Panc1 (cell line): ENCODE results near the gene CHMP1A. TPM values are rescaled to one million over a fixed set of nuclear protein-coding genes. Genes with fewer than 3 reads are reported as not detected.

Source experiments
- ATAC-seq: fragments of 200-7000 bp; cut with Tn5 transposase; 2 replicates; pipeline ENCODE4 v1.9.1; 2020; ENCODE audit warnings: mild to moderate bottlenecking, moderate library complexity
- BruUV-seq: library from RNA; stranded (reverse); fragments of 400-500 nt; replicated peaks from 2 replicates; lab custom pipeline; 2021; lab: Mats Ljungman, UMichigan
- CTCF ChIA-PET: fragments of 300-600 bp; sonication (Branson Sonifier 250); formaldehyde crosslinking; loops from one replicate; lab custom pipeline; 2022; ENCODE audit warnings: antibody characterized with exemption; lab: Charles Lee
- POLR2A ChIA-PET: fragments of 300-600 bp; sonication (Branson Sonifier 250); formaldehyde crosslinking; loops from one replicate; lab custom pipeline; 2022; ENCODE audit warnings: antibody characterized with exemption; lab: Charles Lee
- DNase-seq: peaks from one replicate; pipeline ENCODE4 v3.0.0-alpha.2; 2010; ENCODE audit warnings: low read depth, low spot score
- H3K27ac ChIP-seq: 2 replicates; pipeline ENCODE4 v1.5.1; 2011; ENCODE audit warnings: mild to moderate bottlenecking, low read length, inconsistent platforms
- H3K27me3 ChIP-seq: fragments of 200-500 bp; sonication (Bioruptor generic); 2 replicates; pipeline ENCODE4 v1.6.0; 2014; ENCODE audit warnings: low read length, inconsistent platforms; ENCODE audit not compliant: control insufficient read depth, insufficient read depth
- H3K36me3 ChIP-seq: fragments of 200-500 bp; sonication (Bioruptor generic); 2 replicates; pipeline ENCODE4 v1.5.1; 2014; ENCODE audit warnings: inconsistent platforms, mild to moderate bottlenecking, low read length, moderate library complexity; ENCODE audit not compliant: control insufficient read depth, insufficient read depth
- H3K4me1 ChIP-seq: 2 replicates; pipeline ENCODE4 v1.5.1; 2011; ENCODE audit warnings: inconsistent platforms, mild to moderate bottlenecking, low read length, moderate library complexity; ENCODE audit not compliant: control insufficient read depth, insufficient read depth
- H3K4me3 ChIP-seq, 2 experiments: 2 replicates each; pipeline ENCODE4 v1.5.1; 2011 to 2012; ENCODE audit warnings: low read depth in 2 of 2, low read length in 2 of 2, mild to moderate bottlenecking in 2 of 2, inconsistent platforms in 1 of 2, moderate library complexity in 1 of 2
- H3K9me3 ChIP-seq: fragments of 200-500 bp; sonication (Bioruptor generic); 2 replicates; pipeline ENCODE4 v1.5.1; 2014; ENCODE audit warnings: low read depth, mild to moderate bottlenecking, inconsistent platforms, low read length, moderate library complexity; ENCODE audit not compliant: control insufficient read depth, insufficient read depth
- POLR2AphosphoS5 ChIP-seq: IDR thresholded peaks from 2 replicates; pipeline ENCODE4 v1.6.1; 2012; ENCODE audit warnings: mild to moderate bottlenecking, low read depth, low read length, moderate library complexity
- SIN3A ChIP-seq: IDR thresholded peaks from 2 replicates; pipeline ENCODE4 v1.6.1; 2012; ENCODE audit warnings: low read depth, mild to moderate bottlenecking, low read length, moderate library complexity, borderline replicate concordance; ENCODE audit not compliant: insufficient read depth
- TCF7L2 ChIP-seq: IDR thresholded peaks from 2 replicates; pipeline ENCODE4 v1.6.1; 2011; ENCODE audit warnings: mild to moderate bottlenecking, low read depth, low read length, inconsistent platforms
- in situ Hi-C: cut with HindIII; loops from 2 replicates; pipeline ENCODE4 v1.10.0; 2016; ENCODE audit warnings: low sequenced_read_pairs, low pct_unique_long_range_greater_than_20kb
- intact Hi-C: fragments of 100-400 bp; cut with micrococcal nuclease; formaldehyde crosslinking; loops from one replicate; pipeline ENCODE4 v1.10.0; 2022; ENCODE audit not compliant: unreplicated experiment
- total RNA-seq: library from RNA; stranded (reverse); gene quantifications from one replicate; pipeline ENCODE4 v1.2.1, GENCODE V29; 2021; ENCODE audit not compliant: unreplicated experiment
- TF ChIP-seq, protein P1 (sequence below), 2 experiments: IDR thresholded peaks; 2 replicates each; pipeline ENCODE4 v1.6.1; 2011 to 2012; ENCODE audit warnings: low read depth in 2 of 2, control low read depth in 1 of 2, low read length in 1 of 2, mild to moderate bottlenecking in 1 of 2, moderate library complexity in 1 of 2; ENCODE audit not compliant: insufficient read depth in 1 of 2
- TF ChIP-seq, protein P2 (sequence below): fragments of 450-650 bp; IDR thresholded peaks from 2 replicates; pipeline ENCODE4 v1.5.1; 2017; ENCODE audit warnings: mild to moderate bottlenecking

CHMP1A gene
- total RNA-seq, 1 experiment from 2014 or later, result 98.0 TPM

- no peaks in the 10 kb centered on the region for H3K27me3 ChIP-seq
- in situ Hi-C loops, result no loop called here
- H3K27ac ChIP-seq, result no peak overlapping the region
- no peak for TF ChIP-seq POLR2AphosphoS5
- TF ChIP-seq, protein P1, sequence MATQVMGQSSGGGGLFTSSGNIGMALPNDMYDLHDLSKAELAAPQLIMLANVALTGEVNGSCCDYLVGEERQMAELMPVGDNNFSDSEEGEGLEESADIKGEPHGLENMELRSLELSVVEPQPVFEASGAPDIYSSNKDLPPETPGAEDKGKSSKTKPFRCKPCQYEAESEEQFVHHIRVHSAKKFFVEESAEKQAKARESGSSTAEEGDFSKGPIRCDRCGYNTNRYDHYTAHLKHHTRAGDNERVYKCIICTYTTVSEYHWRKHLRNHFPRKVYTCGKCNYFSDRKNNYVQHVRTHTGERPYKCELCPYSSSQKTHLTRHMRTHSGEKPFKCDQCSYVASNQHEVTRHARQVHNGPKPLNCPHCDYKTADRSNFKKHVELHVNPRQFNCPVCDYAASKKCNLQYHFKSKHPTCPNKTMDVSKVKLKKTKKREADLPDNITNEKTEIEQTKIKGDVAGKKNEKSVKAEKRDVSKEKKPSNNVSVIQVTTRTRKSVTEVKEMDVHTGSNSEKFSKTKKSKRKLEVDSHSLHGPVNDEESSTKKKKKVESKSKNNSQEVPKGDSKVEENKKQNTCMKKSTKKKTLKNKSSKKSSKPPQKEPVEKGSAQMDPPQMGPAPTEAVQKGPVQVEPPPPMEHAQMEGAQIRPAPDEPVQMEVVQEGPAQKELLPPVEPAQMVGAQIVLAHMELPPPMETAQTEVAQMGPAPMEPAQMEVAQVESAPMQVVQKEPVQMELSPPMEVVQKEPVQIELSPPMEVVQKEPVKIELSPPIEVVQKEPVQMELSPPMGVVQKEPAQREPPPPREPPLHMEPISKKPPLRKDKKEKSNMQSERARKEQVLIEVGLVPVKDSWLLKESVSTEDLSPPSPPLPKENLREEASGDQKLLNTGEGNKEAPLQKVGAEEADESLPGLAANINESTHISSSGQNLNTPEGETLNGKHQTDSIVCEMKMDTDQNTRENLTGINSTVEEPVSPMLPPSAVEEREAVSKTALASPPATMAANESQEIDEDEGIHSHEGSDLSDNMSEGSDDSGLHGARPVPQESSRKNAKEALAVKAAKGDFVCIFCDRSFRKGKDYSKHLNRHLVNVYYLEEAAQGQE (IDR thresholded peaks at IDR 0.05; ENCODE audit: insufficient read depth in 1 of 2, low read depth in 2 of 2, low read length in 1 of 2), result no peak
- TF ChIP-seq, protein P2, sequence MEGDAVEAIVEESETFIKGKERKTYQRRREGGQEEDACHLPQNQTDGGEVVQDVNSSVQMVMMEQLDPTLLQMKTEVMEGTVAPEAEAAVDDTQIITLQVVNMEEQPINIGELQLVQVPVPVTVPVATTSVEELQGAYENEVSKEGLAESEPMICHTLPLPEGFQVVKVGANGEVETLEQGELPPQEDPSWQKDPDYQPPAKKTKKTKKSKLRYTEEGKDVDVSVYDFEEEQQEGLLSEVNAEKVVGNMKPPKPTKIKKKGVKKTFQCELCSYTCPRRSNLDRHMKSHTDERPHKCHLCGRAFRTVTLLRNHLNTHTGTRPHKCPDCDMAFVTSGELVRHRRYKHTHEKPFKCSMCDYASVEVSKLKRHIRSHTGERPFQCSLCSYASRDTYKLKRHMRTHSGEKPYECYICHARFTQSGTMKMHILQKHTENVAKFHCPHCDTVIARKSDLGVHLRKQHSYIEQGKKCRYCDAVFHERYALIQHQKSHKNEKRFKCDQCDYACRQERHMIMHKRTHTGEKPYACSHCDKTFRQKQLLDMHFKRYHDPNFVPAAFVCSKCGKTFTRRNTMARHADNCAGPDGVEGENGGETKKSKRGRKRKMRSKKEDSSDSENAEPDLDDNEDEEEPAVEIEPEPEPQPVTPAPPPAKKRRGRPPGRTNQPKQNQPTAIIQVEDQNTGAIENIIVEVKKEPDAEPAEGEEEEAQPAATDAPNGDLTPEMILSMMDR, result no peak
- TF ChIP-seq TCF7L2, result no peak
- no peak for TF ChIP-seq SIN3A
- no peaks in the 10 kb centered on the region for H3K9me3 ChIP-seq
- BruUV-seq, result no TSS peak
- H3K36me3 ChIP-seq, result no peaks in the 10 kb centered on the region; the same call in 1 of the 2 replicates
- no peak for ATAC-seq
- CTCF ChIA-PET, result no interaction called here
- POLR2A ChIA-PET, result interaction anchor here (0.6 kb wide), 2 partner anchors 92 to 122 kb away, joined by 11 to 12 read pairs; partner anchors contain the start of gene CPNE7
- intact Hi-C loops, result no loop called here
- peaks cover 4% of the 10 kb centered on the region; the same call in 1 of the 2 replicates for H3K4me1 ChIP-seq
- no peak for DNase-seq
- no peak overlapping the region for H3K4me3 ChIP-seq
Observed at GRCh38 chr16:89697616-89698331, 40.3 kb upstream of the CHMP1A start.

- in situ Hi-C loops (no loop called here), intact Hi-C loops (no loop called here)
- no TSS peak for BruUV-seq
- Histone ChIP-seq H3K4me1 (peaks cover 4% of the 10 kb centered on the region; the same call in 1 of the 2 replicates), H3K9me3 (no peaks in the 10 kb centered on the region), H3K4me3 (no peak overlapping the region), H3K27ac (no peak overlapping the region), H3K36me3 (no peaks in the 10 kb centered on the region; the same call in 1 of the 2 replicates), H3K27me3 (no peaks in the 10 kb centered on the region)
- DNase-seq, result no peak
- POLR2A ChIA-PET, result no interaction called here
- CTCF ChIA-PET, result no interaction called here
- ATAC-seq, result no peak
- no peak; the same call in 1 of the 2 replicates for TF ChIP-seq POLR2AphosphoS5
- no peak for TF ChIP-seq TCF7L2
- TF ChIP-seq, protein P1 (IDR thresholded peaks at IDR 0.05; ENCODE audit: insufficient read depth in 1 of 2, low read depth in 2 of 2, low read length in 1 of 2), result no peak
- TF ChIP-seq SIN3A, result no peak
- TF ChIP-seq, protein P2, result no peak
Observed at GRCh38 chr16:89697161-89697615, 39.7 kb upstream of the CHMP1A start.
